ENCODE measurements around the gene FHIP1A.

Gene FHIP1A

DNA sequence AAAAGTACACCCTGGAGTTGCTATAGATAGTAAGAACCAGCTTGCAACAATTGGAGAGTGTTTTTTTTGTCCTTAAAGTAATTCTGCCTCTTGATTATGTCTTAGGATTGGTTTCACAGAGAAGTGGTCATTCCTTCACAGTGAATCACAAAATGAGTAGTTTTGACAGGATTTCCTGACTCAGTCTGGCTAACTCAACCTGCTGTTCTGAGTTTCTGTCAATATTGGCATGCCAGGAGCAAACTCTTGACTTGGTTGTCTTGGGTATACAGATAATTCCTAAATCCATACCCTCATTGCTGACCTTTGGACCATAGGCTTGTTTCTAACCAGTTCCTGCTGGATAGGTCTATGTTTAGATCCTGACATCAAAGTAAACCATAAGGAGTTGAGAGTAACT, 9.4 kb downstream of the FHIP1A start:
- DNase-seq, result no peak

DNA sequence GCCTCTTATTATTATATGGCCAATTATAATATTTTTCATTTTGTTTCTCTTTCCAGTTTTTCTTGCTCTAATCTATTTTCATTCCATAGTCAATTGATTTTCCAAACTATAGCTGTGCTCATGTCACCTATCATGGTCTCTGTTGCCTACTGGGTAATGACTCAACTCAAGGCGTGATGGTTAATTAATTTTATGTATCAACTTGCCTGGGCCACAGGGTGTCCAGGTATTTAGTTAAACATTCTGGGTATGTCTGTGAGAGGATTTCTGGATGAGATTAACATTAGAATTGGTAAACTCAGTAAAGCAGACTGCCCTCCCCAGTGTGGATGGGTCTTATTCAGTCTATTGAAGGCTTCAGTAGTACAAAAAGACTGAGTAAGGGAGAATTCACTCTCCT, 9.9 kb downstream of the FHIP1A start:
- DNase-seq, result no peak

DNA sequence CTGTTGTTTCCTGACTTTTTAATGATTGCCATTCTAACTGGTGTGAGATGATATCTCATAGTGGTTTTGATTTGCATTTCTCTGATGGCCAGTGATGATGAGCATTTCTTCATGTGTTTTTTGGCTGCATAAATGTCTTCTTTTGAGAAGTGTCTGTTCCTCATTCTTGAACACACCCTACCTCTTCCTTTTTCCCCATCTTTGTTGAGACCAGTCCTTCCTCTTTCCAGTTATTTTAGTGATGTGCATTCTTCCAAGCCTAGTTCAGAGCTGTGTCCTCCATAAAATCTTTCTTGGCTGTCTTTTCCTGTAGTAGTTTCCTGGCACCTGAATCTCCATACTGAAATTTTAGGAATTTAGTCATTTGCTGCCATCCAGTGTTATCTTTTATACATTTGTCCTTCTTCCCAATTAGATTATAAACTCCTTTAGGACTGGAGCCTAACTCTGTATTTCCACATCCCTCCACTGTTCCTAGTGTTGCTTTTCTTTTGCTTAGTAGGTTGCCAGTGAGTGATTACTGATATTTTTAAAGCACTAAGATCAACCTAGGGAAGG, 11.4 kb downstream of the FHIP1A start:
- no peak for DNase-seq

DNA sequence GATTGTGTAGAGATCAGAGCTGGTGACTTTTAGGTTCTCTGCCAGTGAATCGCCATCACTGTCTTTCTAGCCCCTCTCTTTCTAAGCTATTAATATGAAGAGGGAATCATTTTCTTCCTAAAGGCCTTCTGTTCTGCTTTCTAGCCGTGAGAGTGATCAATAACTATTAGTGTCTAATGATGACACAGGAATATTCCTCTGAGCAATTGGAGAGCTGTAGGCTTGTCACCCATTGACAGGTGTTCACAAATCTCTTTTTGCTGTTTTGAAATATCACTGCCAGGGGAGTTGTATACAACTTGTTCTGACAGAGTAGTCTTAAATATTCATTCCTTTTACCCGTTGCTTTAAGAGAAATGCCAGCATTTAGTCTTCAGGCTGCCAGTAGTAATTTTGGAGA, 13.9 kb downstream of the FHIP1A start:
- DNase-seq, result no peak

DNA sequence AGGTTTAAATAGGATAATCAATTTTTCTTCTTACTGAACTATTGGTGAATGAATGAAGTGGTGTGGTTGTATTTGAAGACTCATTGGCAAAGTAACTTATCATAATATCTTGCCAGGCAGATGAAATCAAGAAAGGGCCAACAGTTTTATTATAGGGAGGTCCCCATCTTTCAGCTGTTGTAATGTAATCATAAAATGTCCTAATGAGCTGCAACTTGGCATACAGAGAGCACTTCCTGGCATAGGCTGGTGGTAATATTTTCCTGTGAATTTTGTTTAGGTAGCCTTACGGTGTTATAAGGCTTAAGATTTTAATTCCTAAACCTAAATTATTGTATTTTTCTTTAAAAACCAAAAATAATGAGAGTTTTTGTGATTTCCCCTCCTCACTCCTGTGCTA, 17.5 kb downstream of the FHIP1A start:
- no peak for DNase-seq

DNA sequence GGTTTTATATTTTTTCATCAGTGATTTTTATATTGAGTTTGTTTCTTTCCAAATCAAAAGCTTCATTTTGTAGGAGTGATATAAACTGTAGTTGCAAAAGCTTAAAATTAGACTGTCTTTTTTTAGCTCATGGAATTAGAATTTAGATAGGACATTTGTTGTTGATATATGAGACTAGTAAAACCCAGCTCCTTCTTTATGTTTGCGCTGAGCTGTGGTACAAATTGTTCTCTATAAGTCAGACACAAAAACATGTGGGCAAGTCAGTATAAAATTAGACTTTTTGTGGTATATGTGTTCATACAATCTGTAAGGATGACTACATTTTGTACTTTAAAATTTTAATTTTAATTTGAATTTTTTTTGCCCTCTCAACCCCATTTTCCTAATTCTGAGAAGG, 18.3 kb downstream of the FHIP1A start:
- no peak for DNase-seq

DNA sequence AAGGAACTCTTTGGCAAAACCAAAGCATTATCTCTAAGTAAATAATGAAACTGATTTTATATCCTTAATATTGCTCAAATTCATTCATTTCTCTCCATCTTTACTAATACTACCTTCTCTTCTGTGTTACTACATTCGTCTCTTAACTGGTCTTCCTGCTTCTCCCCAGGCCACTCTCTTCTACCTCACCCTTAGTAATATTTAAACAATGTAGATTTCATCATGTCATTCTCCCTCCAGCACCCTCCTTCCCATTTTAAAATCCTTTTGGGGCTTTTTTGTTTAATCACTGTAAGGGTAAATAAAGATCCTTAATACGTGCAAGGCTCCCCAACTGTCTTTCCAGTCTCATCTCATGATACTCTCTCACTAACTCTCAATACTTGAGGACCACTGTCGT, 19.4 kb downstream of the FHIP1A start:
- no peak for DNase-seq

DNA sequence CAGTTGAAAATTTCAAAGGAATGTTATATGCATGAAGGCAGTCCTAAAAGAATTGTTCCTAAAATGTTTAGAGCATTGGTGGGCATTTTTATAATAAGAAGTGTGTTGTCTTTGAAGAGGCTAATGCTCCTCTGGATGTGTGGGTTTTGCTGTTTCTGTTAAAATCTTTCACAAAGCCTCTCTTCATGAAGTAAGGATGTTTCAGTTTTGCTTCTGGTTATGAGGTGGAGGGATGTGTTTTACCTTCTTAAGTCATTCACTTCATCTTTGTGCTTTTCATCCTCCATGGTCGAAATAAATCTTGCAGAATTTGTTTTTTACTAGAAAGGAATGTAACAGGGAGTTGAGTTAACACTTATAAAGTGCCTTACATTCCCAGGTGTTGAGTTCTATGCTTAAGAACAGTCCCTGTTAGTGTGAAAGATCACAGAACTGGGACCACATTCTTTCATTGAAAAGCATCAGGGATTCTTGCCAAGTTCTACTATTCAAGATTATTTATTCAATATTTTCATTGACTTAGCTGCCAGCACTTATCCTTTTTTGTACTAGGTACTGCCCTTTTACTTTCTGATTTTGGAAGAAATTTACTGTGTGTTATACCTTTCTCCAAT, 21.1 kb downstream of the FHIP1A start:
- DNase-seq, result no peak

DNA sequence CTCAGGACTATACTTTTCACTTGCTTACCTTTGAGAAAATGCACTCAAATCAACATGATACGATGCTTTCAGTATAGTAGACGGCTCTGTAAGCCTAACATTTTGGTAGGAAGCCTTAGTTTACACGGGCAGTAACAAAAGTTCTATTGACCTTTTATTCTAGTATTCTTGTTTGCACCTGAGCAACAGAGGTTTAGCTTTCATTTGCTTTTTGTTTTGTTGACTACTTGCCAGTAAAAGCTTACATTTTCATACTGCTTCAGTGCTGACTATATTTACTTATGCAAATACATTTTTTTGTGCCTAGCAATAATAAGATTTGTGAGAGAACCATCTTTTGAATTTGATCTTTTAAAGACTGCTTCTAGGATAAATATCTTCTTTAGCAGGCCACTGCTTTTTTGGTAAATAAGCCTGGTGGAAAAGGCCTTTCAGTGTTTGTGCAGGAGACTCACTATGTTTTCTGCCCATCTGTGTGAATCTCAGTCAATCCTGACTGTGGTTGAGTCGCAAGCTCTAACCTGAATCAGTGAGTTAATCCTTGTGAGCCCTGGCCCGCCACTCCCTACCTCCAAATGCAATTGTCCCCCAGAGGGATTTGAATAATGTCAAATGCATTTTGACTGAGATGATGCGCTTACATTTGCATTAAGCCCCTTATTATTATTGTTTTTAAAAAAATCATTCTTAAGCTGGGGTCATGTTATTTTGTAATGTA, 21.9 kb downstream of the FHIP1A start:
- DNase-seq, result no peak

DNA sequence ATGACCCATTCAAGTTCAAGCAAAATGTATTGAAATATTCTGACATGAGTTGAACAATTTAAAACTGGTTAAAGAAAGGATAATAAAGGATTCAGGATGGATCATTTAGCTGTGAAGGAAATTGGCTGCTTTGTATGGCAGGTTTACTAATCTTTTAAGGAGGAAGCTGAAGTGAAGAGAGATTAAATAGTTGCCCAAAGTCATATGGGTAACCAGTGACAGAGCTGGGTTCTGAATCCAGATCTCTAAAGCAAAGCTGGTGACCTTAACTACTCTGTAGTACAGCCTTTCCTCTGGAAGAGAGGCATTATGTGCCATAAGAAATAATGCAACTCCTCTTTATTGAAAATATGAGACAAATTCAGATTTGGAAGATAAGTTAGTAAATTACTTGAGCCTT, 22.8 kb downstream of the FHIP1A start:
- no peak for DNase-seq

DNA sequence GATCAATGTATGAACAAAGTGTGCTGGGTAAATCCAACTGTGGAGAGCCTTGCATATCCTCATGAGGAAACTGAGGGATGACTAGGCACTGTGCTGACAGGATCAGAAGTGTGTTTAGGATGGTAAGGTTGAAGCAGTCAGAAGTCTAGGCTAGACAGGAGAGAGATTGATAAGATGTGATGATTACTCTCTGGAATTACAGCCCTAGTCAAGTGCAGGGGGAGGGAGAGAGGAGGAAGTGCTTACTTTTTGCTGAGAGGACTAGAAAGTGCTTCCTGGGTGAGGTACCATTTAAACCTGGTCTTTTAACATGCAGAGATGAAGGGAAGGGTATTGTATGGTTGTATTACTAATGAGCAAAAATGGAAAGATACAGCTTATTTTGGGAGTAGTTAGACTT, 23.7 kb downstream of the FHIP1A start:
- no peak for DNase-seq

DNA sequence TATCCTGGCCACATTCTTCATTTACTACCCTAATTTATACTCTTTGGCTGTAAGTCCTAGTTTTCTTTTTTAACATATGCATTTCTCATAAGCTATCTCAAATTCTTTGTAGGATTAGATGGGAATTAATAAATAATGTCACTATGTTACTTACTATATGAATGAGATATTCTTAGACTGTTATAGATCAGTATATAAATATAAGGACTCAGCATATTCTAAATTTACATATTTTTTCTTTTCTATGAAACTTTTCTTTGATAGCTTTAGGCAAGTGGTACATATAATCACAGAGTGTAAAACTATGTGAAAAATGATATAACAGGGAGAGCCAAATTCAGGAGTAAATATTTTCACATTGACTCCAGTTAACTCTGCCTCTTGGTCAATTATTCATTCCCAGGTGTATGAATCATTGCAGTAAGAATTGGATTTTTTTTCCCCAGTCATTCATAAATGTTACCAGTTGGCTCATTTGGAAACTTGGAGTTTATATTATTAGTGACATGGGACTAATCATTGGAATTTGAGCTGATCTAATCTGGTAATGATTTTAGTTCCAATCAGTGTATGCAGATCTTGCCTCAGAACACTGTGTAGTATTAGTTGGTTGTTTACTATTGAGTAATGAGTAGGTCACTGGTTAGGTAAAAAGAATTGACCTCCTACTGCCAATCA, 25.3 kb downstream of the FHIP1A start:
- DNase-seq, result no peak

DNA sequence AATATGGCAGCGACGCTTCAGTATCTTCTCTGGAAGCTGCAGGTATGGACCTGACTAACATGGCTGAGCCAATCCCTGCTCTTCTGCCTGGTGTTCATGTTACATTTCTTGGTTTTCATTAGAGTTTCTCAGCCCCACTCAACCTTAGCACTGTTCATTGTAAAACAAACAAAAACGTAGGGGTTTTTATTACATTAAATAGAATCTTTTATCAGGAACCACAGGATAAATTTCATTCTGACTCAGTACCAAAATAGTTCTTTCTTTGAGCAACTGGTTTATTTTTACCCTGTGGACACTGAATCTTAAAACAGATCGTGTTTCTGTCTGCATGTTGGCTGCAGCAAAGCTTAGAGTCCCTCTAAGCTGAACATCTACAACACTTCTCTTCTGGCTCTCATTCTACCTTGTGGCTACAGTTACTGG, 27.1 kb downstream of the FHIP1A start:
- DNase-seq, result no peak

DNA sequence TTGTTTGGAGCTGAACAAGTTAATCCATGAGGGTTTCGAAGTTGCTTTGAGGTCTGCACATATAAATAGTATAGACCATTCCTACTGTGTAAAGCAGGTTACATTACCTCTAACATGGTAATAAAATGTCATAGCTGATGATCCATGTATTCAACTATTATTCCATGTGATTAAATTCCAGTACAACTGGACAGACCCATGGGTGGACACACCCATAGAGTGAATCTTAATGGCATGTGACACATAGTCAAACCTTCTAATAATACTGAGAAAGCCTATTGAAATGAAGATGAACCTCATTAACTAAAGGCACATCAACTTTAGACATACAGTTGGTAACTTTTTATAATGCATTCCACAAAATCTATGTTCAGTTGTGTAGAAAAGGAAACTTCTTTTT, 28.5 kb downstream of the FHIP1A start:
- no peak for DNase-seq

DNA sequence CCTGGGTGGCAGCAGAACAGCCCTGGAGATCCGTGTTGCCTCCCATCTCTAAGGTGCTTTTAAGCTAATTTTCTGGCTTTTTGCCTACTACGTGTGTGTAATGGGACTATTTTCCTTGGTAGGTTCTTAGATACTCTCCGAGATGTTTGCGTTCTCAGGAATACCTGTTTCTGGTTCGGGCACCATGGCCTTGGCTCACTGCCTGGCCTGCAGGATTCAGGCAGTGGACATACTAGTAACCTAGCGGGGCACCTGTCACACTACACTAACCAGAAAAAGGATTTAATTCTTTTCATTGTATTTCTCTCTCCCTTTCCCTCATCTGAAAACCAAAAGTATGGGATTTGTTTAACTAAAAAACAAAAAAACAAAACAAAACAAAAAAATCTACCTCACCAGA, 29.2 kb downstream of the FHIP1A start:
- DNase-seq, result no peak

DNA sequence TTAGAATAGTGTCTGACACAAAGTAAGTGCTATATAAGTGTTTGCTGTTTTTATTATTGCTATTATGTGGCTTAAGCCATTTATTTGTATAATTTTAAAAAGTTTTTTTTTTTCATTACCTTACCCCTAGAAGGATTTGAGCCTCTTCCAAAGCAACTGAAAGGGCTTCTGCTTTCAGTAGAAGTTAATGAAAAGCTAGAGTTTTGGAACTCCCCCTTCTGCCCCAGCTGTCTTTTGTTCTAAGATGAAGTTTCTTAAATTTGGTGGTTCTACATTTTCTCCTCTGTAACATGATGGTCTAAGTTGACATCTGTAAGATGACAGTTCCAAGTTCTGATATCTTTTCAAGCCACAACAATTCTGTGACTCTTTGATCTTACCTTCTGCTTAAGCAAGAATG, 30.3 kb downstream of the FHIP1A start:
- no peak for DNase-seq

DNA sequence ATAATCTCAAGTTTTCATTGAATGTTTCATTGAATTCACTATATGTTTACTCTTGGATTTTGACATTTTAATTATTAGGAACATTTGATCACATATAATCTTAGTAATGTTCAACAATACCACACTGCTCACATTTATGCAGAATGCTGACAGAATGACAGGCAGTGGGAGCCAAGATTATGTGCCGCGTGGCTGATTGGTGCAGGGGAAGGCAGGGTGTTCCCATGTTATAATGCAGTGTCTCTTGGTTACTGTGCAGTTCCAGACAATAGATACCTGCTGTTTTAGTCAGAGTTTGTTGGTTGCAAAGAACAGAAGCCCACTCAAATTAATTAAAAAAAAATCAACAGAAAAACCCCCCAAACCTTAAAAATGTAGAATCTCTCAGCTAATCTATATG, 33.0 kb downstream of the FHIP1A start:
- no peak for DNase-seq

DNA sequence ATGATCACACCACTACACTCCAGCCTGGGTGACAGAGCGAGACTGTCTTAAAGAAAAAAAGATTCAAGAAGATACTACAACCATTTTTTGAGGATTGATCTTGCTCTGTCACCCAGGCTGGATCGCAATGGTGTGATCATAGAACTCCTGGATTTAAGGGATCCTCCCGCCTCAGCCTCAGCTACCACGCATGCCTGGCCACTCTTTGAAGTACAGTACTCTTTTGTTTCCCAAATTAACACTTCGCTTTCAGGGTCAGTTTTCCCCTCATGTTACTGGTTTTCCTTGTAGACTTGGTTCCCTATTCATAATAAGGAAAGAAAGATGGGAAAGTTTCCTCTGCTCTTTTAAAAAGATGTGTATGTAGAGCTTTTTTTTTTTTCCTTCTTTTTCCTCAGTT, 34.3 kb downstream of the FHIP1A start:
- DNase-seq, result no peak

DNA sequence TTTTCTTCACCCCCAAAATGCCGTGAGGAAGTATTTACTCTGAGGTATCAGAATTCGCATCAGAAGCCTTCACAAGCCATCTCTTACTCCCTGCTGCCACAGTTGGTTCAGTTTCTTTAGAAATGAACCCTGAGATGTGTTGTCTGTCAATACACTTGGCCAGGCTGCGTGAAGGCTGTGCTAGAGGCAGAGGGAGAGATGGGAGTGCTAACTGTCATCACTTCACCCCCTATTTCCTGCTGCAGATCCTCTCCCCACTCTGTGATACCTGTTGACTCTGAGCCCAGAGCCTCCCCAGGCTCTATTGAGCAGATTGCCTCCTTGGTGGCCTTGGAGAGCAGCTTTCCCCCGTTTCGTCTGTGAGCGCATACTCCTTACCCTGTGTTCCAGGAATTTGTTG, 34.8 kb downstream of the FHIP1A start:
- no peak for DNase-seq

DNA sequence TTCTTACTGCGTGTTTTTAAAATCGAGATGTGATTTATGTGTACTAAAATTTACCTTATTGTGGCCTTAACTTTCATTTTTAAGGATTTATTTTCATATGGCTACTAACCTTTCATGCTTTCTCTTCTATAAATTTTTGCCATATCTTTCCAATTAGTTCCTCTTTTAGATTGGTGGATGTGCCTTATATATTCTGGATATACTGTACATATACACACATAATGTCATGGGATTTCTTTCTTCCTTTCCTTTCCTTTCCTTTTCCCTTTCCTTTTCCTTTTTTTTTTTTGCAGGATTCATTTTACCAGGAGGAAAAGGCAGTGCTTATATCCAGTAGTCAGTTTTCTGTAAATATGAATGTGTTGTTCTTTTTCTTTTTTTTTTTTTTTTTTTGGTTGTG, 37.2 kb downstream of the FHIP1A start:
- DNase-seq, result no peak

DNA sequence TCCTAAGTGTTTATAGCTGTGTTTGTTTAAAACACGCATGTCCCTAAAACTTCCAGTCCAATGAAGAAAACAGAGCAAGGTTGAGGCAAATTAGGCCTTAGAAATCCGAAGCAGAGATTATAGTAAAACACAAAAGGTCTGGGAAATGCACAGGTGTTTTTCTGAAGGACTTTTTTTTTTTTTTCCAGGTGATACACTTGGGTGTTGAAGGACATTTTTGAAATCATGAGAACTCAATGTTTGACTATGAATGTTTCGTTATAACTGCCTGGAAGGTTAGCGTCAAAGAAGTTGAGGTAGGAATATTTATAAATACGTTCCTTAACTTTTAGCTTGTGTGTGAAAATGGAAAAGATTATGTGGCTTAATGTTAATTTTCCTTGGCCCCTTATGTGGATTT, 45.5 kb downstream of the FHIP1A start:
- no peak for DNase-seq

DNA sequence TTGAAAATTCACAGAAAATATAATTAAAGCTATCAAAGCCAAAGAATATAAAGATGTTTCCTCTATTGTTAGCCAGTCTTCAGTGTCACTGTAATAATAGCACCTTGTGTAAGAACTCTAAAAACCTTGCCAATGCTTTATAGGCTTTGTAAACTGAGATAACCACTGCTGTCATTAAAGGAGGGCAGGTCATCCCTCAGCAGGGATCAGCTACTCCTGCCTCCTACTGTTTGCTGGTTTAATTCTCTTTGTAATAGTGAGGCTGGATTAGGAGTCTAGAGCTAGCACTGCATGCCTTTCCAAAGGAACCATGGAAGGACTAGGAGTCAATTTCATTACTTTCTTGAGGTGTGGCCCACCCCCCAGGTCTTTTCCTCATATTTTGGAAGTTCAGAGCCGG, 46.2 kb downstream of the FHIP1A start:
- DNase-seq, result no peak

DNA sequence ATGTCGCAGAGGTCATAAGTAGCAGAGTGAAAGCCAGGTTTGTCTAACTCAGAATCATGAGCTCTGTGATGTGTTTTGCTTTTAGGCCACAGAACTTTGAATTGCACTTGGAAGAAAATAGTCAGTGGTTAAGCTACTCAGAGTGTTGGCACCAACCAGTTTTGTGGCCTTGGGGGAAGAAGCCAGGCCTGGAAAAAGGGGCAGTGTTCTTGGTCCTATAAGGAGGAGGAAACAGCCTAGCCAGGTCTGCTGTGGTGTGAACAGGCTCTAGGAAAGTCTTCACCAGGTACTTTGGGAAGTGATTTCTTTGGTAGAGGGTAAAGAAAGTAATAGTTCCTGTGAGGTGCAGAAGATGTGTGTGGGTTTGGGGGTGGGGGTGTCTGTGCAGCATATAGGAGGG, 49.2 kb downstream of the FHIP1A start:
- DNase-seq, result no peak
